ENCODE measurements around the gene TSC22D3.
A peak's percentile ranks its signal among the peaks of the same experiment; 100 is the strongest.
"Not testable (repeated sequence)": the region's sequence is repeated elsewhere in the genome, so short reads cannot be mapped to it uniquely, and the experiment has no call there.

Gene TSC22D3

DNA sequence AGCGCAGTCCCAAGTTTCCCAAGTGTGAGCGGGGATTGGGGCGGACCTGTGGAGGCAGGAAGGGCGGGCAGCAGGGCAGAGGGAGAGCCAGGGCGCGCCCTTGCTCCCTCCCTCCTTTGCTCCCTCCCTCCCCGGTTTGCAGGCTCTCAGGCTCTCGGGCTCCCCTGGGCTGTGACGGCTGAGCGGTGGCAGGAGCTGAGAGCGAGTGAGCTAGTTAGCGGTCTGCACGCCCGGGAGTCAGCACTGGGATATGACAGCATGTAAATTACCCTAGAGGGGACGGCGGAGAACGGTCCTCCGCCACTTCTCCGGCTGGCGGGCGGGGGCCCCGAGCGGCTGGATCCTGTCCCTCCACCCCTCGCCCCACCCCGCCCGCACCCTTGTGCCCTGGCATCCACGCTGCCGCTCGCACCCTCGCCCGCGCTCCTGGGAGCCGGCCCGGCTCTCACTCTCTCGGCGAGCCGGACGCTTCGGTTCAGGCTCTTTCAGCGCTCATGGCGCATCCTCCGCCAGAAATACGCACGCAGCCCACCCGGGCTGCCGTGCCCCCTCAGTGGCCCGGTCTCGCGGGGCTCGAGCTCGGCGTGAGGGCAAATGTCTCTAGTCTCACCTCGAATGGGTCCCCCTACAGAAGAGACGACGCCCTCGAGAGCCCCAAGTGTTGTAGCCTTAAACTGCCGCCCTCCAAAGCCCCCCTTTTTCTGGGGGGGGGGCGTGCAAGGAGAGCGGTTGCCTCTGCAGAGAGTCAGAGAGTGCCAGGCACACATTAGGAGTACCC lies at the start of gene TSC22D3:
Gene TSC22D3, minus strand, starts transcription at position 54 of the 778 bp plus-strand sequence. CDS start 368 bp downstream, outside the sequence.
- DNase-seq, result peak; percentile 16

- no peak for DNase-seq
These were observed 47.9 kb upstream of the TSC22D3 start for GRCh38 chrX:107823456-107823855.

DNA sequence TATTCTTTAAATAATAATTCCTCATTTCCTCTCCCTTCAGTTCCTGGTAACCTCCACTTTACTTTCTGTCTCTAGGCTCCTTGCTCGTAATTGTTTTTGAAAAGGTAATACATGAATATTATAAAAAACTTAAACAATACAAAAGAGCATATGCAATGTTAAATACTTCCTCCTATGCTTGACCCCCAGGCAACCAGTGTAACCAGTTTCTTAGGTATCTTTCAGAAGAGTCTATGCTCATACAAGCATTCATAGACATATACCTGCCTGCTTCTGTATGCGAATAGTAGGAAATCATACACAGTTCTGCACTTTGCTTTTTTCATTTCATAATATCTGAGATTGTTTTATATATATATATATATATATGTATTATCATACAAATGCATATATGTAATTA lies 47.5 kb upstream of the TSC22D3 start:
- DNase-seq, result no peak

DNA sequence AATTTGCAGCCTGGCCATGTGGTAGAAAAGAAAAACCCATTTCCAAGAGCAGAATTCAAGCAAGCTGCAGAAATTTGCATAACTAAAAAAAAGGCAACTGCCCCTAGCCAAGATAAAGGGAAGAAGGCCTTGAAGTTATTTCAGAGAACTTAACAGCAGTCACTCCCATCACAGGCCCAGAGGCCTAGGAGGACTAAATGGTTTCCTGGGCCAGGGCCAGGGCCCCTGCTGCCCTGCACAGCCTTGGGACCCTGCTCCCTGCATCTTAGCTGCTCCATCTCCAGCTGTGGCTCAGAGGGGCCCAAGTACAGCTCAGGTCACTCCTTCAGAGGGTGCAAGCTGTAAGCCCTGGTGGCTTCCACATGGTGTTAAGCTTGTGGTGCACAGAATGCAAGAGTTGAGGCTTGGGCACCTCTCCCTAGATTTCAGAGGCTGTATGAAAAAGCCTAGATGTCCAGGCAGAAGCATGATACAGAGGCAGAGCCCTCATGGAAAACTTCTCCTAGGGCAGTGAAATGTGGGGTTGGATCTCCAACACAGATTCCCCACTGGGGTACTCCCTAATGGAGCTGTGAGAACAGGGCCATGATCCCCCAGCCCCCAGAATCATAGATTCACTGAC lies 43.4 kb upstream of the TSC22D3 start:
- DNase-seq, result no peak

GRCh38 chrX:107810053-107810452 lies 34.5 kb upstream of the TSC22D3 start:
- DNase-seq, result not testable (repeated sequence)

GRCh38 chrX:107805179-107805578 lies 29.6 kb upstream of the TSC22D3 start:
- no peak for DNase-seq

- no peak for DNase-seq
These were observed 28.8 kb upstream of the TSC22D3 start for GRCh38 chrX:107804427-107804826.

DNA sequence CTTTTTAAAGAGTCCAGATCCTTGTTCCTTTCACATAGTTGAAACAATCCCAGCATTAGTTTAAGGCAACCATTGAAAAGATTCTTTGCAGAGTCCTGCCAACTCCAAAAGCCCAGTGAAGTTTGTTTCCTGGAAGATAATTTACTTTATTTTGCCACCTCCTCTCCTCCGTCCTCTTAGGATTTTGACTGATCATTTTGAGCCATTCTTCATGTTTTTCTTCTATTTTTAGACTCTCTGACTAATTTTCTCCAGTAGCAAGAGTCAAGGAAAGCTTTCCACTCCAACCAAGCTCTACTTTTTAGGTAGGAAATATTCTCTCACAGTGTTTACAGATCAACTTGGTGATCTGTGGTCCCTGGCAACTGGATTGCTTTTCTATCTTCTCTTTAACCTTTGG lies 12.2 kb upstream of the TSC22D3 start:
- DNase-seq, result no peak

DNA sequence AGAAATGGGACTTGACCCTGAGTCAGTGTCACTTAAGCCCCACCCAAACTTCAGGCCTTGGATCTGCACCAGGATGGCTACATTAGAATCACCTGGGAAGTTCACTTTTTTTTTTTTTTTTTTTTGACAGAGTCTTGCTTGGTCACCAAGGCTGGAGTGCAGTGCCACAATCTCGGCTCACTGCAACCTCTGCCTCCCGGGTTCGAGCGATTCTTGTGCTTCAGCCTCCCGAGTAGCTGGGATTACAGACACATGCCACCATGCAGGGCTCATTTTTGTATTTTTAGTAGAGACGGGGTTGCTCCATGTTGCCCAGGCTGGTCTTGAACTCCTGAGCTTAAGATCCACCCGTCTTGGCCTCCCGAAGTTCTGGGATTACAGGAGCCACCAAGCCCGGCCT lies 4.9 kb upstream of the TSC22D3 start:
- DNase-seq, result no peak

GRCh38 chrX:107777536-107777832 lies 1.9 kb upstream of the TSC22D3 start, which contains the start of gene NCBP2L:
TSS of gene NCBP2L (plus strand) at chrX:107777733. CDS start at chrX:107794221, 16,488 bp downstream.
- DNase-seq, result no peak

DNA sequence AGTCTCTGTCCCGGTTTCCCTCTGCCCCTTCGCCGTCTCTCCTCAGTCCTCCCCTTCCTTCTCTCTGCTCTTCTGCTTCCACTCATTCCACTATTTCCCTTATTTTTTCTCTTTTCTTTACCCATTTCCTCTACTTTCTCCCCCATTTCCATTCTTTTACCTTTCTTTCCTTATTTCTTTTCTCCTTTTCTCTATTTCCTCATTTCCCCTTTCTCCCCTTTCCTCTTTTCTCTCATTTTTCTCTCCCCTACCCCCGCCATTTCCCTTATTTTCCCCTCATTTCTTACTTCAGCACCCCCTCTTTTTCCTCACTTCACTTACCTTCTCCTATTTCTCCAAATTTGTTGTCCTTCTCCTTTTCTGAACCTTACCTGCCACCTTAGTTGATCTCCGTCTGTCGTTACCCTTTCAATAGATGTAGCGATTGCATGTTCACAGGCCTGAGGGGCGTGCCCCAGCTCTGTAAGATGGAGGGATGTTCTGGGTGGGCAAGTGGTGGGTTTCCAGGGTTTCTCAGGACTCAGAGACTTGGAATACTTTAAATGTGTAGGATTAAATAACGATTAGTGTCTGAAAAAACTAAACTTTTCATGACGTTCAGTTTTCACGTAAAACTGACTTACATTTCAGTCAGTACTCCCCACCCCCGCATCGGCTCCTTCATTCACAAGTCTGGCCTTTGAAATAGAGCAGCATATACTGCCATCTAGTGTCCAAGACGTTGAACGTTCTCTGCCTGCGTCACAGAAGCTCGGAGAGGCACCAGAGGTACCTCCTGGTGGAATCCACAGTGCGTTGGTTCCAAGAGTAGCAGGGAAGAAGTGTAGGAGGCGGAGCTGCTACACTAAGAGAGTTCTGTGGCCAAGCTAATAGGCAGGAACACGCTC lies 1.3 kb upstream of the TSC22D3 start:
- peak; percentile 59 for DNase-seq

- DNase-seq, result no peak
These were observed 420 bp downstream of the TSC22D3 start for GRCh38 chrX:107775000-107775733.

GRCh38 chrX:107773906-107774435 lies 1.6 kb downstream of the TSC22D3 start:
- no peak for DNase-seq

GRCh38 chrX:107773206-107773605 lies 2.4 kb downstream of the TSC22D3 start:
- DNase-seq, result no peak

DNA sequence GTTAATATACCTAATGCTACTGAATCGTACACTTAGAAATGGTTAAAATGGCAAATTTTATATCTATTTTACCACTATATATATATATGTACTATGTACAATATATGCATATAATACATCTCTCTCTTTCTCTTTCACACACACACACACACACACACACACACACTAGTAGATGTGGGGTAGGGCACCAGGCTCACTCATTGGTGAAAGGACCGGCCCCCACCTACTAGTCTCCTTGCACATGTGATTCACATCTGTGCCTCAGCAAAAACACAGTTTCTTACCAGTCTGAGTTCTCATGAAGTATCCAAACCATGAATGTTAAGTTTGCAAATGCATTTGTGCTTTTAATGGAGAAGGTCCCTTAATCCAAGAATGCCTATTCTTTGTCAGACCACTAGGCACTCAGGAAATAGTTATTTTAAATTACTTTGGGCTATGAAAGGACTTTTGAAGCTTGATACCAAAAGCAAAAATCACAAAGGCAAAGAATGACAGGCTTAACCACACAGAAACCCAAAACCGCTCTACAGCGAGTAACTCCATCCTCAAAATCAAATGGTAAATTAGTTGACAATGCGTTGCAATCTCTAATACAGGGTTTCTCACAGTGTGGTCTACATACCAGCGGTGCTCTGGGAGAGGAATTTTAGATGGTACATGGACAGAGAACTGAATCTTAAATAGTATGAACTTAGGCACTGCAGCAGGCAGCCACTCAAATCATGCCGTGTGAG lies 5.8 kb downstream of the TSC22D3 start:
- DNase-seq, result no peak

DNA sequence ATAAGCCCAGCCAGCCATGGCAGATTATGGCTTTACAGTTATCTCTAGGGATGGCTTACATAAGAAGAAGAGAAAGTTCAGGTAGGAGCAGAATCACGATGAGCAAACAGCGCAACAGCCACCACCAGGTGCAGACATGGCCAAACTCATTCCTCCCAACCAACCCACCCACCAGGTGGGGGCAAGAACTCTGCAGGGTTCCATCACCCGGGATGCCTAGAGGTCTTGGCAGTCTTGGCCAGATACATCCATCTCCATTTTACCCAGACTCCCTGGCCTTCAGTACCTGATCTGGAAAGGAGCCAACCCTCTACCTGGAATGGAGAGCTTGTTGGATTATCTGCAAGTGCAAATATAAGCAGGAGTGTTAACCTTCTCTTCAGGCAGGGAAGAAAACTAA lies 7.5 kb downstream of the TSC22D3 start:
- no peak for DNase-seq

GRCh38 chrX:107766470-107767150 lies 9.0 kb downstream of the TSC22D3 start:
- no peak for DNase-seq

DNA sequence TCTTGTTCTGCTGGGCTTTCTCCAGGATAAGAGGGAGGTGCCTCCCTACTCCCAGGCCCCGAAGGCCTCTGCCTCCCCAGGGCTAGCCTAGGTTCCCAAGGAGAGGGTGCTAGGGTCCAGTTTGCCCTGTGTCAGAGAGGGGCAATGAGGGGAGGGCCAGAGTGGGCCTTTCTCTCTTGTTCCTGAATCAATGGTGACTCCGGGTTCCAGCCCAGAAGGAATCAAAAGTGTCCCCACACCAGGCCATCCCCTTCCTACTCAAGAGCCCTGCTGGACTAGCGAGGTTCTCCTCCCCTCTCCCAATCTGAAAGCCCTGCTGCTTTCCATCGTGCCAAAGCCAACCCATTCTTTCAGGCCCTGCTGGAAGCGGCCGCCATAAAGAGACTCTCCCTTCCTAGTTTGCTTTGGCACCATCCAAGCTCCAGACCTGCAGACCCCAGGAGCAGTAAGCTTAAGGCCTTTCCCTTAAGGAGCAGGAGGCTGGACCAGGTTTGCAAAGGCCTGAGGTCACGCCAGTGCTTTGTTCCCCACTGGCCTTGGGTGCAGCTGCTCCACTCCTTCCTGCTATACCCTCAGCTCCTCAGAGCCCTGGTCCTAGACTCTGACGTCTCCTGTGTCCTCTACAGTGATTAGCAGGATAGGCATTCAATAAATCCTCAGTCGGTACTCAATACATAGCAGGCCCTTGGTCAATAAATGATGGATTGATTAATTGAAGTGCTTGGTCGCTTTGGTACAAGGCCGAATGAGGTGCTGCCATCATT lies 10.6 kb downstream of the TSC22D3 start:
- no peak for DNase-seq

GRCh38 chrX:107763647-107764046 lies 11.9 kb downstream of the TSC22D3 start:
- DNase-seq, result no peak

- no peak for DNase-seq
These were observed 15.1 kb downstream of the TSC22D3 start for GRCh38 chrX:107760304-107761077.
